Umbilical cord (tissue), 2 donors: Measurements from ENCODE around the gene STK31. TPM values are rescaled to one million over a fixed set of nuclear protein-coding genes. Genes with fewer than 3 reads are reported as not detected.
"Not testable (repeated sequence)": the region's sequence is repeated elsewhere in the genome, so short reads cannot be mapped to it uniquely, and the experiment has no call there.

ENCODE experiments used
- DNase-seq: peaks from one replicate; pipeline ENCODE4 v3.0.0-alpha.2; 2015; ENCODE audit warnings: low spot score
- total RNA-seq: library from RNA; depleted of rRNA; stranded (reverse); fragments of >200 nt; gene quantifications from one replicate; pipeline ENCODE4 v1.2.3, GENCODE V29; 2014; ENCODE audit warnings: low replicate concordance; ENCODE audit not compliant: insufficient read depth

STK31 gene
- total RNA-seq, result 2.6 TPM

- no peak for DNase-seq
These were observed at the start of gene STK31 for GRCh38 chr7:23710000-23710399. Gene STK31, plus strand, starts transcription at chr7:23710219. Its CDS starts 67 bp downstream, at chr7:23710286.

GRCh38 chr7:23661385-23661784, 48.6 kb upstream of the STK31 start:
- no peak for DNase-seq

GRCh38 chr7:23662124-23662983, 47.7 kb upstream of the STK31 start:
- DNase-seq, result no peak

- no peak for DNase-seq
These were observed 47.1 kb upstream of the STK31 start for GRCh38 chr7:23662984-23663313.

- no peak for DNase-seq
These were observed 45.9 kb upstream of the STK31 start for GRCh38 chr7:23664122-23664521.

GRCh38 chr7:23672033-23672432, 38.0 kb upstream of the STK31 start:
- DNase-seq, result peak; percentile 6

GRCh38 chr7:23679898-23680413, 30.1 kb upstream of the STK31 start, which contains the start of gene FAM221A:
Gene FAM221A, plus strand, starts transcription at chr7:23680199. Its CDS starts 20 bp downstream, at chr7:23680219.
- DNase-seq, result peak; percentile 76

- peak; percentile 73 for DNase-seq
These were observed 29.3 kb upstream of the STK31 start for GRCh38 chr7:23680414-23681405.

- not testable (repeated sequence) for DNase-seq
These were observed 26.0 kb upstream of the STK31 start for GRCh38 chr7:23684041-23684440.

GRCh38 chr7:23685731-23686130, 24.3 kb upstream of the STK31 start:
- DNase-seq, result no peak

GRCh38 chr7:23687011-23687410, 23.0 kb upstream of the STK31 start:
- no peak for DNase-seq

- DNase-seq, result no peak
These were observed 20.9 kb upstream of the STK31 start for GRCh38 chr7:23689165-23689564.

- no peak for DNase-seq
These were observed 18.7 kb upstream of the STK31 start for GRCh38 chr7:23691320-23691719.

- no peak for DNase-seq
These were observed 16.8 kb upstream of the STK31 start for GRCh38 chr7:23693224-23693623.

GRCh38 chr7:23696916-23697441, 13.0 kb upstream of the STK31 start:
- DNase-seq, result peak; percentile 22

- no peak for DNase-seq
These were observed 11.2 kb upstream of the STK31 start for GRCh38 chr7:23698822-23699221.

GRCh38 chr7:23700046-23700445, 10.0 kb upstream of the STK31 start:
- DNase-seq, result no peak

- DNase-seq, result no peak
These were observed 803 bp upstream of the STK31 start for GRCh38 chr7:23709081-23709750.

GRCh38 chr7:23712368-23713284, 2.6 kb downstream of the STK31 start:
- peak; percentile 75 for DNase-seq
